SU-DHL-6 (cell line): ENCODE results near the gene PPIA.

Source experiments
- EZH2phosphoT487 ChIP-seq: fragments of 200-600 bp; sonication (generic), shearing (Covaris generic); conservative IDR thresholded peaks from 2 replicates; pipeline ENCODE4 v1.6.1; 2018; ENCODE audit warnings: mild to moderate bottlenecking, antibody characterized with exemption, low read length, moderate library complexity, mixed read lengths
- TF ChIP-seq, protein P1 (sequence below): fragments of 200-600 bp; sonication (generic); IDR thresholded peaks from one replicate; pipeline ENCODE4 v1.5.1; 2017; ENCODE audit warnings: antibody characterized with exemption, mild to moderate bottlenecking, low read length, moderate library complexity; ENCODE audit not compliant: insufficient read depth, poor library complexity, severe bottlenecking

DNA sequence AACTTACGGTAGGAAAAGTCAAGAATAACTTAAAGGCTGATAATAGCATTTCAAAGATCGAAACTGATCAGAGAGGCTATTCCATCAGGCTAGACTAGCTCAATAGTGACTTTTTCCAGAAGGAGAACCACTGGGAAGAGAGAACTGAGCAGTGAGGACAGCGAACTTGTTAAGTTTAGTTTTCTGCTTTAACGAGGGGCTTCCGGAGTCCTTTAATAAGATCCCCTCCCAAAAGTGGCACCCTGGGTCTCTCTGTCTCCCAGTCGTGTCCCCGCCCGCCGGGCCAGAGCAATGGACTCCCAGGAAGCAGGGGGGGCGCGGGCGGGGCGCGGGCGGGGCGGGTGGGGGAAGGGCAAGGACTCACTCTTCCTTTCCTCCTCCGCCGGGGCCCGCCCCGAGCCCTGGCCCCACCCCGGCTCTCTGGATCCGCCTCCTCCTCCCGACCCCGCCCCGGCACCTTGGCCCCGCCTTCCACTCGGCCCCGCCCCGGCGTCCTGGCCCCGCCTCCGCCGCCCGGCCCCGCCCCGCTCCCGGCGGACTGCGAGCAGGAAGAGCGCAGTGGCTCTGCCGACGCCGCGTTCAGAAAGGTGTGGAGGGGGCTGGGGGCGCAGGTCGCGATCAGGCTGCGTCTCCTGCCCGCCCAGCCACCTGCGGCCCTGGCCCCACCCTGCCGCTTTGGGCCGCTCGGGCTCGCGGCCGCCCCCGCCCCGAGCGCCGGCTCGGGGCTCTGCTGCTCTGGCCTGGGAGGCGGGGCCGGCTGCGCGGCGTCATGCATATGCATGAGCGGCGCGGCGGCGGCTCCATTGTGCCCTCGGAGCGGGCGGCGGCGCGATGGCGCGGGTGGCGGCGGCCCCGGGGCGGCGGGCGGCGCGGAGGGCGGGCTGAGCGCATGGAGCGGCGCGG, 48.2 kb upstream of the PPIA start, which contains the start of gene ZMIZ2:
- TF ChIP-seq, protein P1, sequence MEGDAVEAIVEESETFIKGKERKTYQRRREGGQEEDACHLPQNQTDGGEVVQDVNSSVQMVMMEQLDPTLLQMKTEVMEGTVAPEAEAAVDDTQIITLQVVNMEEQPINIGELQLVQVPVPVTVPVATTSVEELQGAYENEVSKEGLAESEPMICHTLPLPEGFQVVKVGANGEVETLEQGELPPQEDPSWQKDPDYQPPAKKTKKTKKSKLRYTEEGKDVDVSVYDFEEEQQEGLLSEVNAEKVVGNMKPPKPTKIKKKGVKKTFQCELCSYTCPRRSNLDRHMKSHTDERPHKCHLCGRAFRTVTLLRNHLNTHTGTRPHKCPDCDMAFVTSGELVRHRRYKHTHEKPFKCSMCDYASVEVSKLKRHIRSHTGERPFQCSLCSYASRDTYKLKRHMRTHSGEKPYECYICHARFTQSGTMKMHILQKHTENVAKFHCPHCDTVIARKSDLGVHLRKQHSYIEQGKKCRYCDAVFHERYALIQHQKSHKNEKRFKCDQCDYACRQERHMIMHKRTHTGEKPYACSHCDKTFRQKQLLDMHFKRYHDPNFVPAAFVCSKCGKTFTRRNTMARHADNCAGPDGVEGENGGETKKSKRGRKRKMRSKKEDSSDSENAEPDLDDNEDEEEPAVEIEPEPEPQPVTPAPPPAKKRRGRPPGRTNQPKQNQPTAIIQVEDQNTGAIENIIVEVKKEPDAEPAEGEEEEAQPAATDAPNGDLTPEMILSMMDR, result no peak
- TF ChIP-seq EZH2phosphoT487, result no peak
